HG03064 (cell line): ENCODE results near the gene SHISA9.

Experiments used
- ATAC-seq: cut with Tn5 transposase; IDR thresholded peaks from one replicate; pipeline ENCODE4 v1.9.1; 2021; ENCODE audit warnings: low read depth; ENCODE audit not compliant: unreplicated experiment

Gene SHISA9

GRCh38 chr16:13012601-13013000, 111.2 kb downstream of the SHISA9 start:
- no peak for ATAC-seq

- no peak for ATAC-seq
Measured at GRCh38 chr16:13013043-13013442, 111.6 kb downstream of the SHISA9 start.

- ATAC-seq: no peak
Measured at GRCh38 chr16:13014476-13014875, 113.1 kb downstream of the SHISA9 start.

GRCh38 chr16:13018026-13018425, 116.6 kb downstream of the SHISA9 start:
- no peak for ATAC-seq

- no peak for ATAC-seq
Measured at GRCh38 chr16:13021996-13022395, 120.6 kb downstream of the SHISA9 start.

GRCh38 chr16:13029786-13030185, 128.4 kb downstream of the SHISA9 start:
- ATAC-seq: no peak

GRCh38 chr16:13030769-13031168, 129.4 kb downstream of the SHISA9 start:
- ATAC-seq: no peak

- ATAC-seq: no peak
Measured at GRCh38 chr16:13032911-13033310, 131.5 kb downstream of the SHISA9 start.

- ATAC-seq: no peak
Measured at GRCh38 chr16:13036600-13036999, 135.2 kb downstream of the SHISA9 start.

GRCh38 chr16:13038591-13038990, 137.2 kb downstream of the SHISA9 start:
- ATAC-seq: no peak

- no peak for ATAC-seq
Measured at GRCh38 chr16:13039526-13039925, 138.1 kb downstream of the SHISA9 start.

GRCh38 chr16:13041180-13041579, 139.8 kb downstream of the SHISA9 start:
- no peak for ATAC-seq

GRCh38 chr16:13041646-13042290, 140.4 kb downstream of the SHISA9 start:
- no peak for ATAC-seq

GRCh38 chr16:13042291-13042685, 140.9 kb downstream of the SHISA9 start:
- no peak for ATAC-seq

- ATAC-seq: no peak
Measured at GRCh38 chr16:13046061-13046821, 144.8 kb downstream of the SHISA9 start.

- ATAC-seq: no peak
Measured at GRCh38 chr16:13047276-13047675, 145.9 kb downstream of the SHISA9 start.

GRCh38 chr16:13049688-13050087, 148.3 kb downstream of the SHISA9 start:
- no peak for ATAC-seq

GRCh38 chr16:13052431-13052830, 151.0 kb downstream of the SHISA9 start:
- no peak for ATAC-seq

- no peak for ATAC-seq
Measured at GRCh38 chr16:13055480-13055879, 154.1 kb downstream of the SHISA9 start.

- no peak for ATAC-seq
Measured at GRCh38 chr16:13056607-13057006, 155.2 kb downstream of the SHISA9 start.

GRCh38 chr16:13060932-13061331, 159.5 kb downstream of the SHISA9 start:
- no peak for ATAC-seq

GRCh38 chr16:13061691-13062090, 160.3 kb downstream of the SHISA9 start:
- ATAC-seq: no peak
